HEK293 (cell line): ENCODE results near the gene GATM.

Experiments
- CTCF ChIA-PET: fragments of 350-600 bp; formaldehyde crosslinking; extraction: SDS; loops from one replicate; lab custom pipeline; 2021; ENCODE audit warnings: antibody characterized with exemption; lab: Yijun Ruan, JAX
- POLR2A ChIA-PET: fragments of 300-600 bp; formaldehyde crosslinking; extraction: SDS; loops from one replicate; lab custom pipeline; 2020; ENCODE audit warnings: antibody characterized with exemption, inconsistent platforms; lab: Yijun Ruan, JAX
- H3K27ac ChIP-seq: fragments of 200-500 bp; sonication (Bioruptor generic); 2 replicates; pipeline ENCODE4 v1.5.1; 2014; ENCODE audit warnings: low read depth, low read length, control low read depth, inconsistent platforms; ENCODE audit errors: extremely low read depth
- H3K36me3 ChIP-seq, 2 experiments: fragments of 200-500 bp in 1 of 2; sonication (Bioruptor generic) in 1 of 2; 1 replicate in 1 of 2; 2 replicates in 1 of 2; pipeline ENCODE4 v1.5.1; 2014 to 2017; ENCODE audit warnings: inconsistent platforms in 2 of 2, low read length in 2 of 2; ENCODE audit not compliant: control insufficient read depth in 2 of 2, insufficient read depth in 1 of 2
- H3K4me1 ChIP-seq: fragments of 200-500 bp; sonication (Bioruptor generic); 2 replicates; pipeline ENCODE4 v1.5.1; 2014; ENCODE audit warnings: mild to moderate bottlenecking, low read length, inconsistent platforms; ENCODE audit not compliant: control insufficient read depth, insufficient read depth
- H3K4me3 ChIP-seq: 2 replicates; pipeline ENCODE4 v1.5.1; 2011; ENCODE audit warnings: low read depth, mild to moderate bottlenecking, control low read depth, low read length, moderate library complexity
- H3K9me3 ChIP-seq: fragments of 200-500 bp; sonication (Bioruptor generic); 2 replicates; pipeline ENCODE4 v1.5.1; 2014; ENCODE audit warnings: low read depth, low read length, inconsistent platforms; ENCODE audit not compliant: control insufficient read depth, insufficient read depth
- GFI1B ChIP-seq: fragments of 450-650 bp; formaldehyde crosslinking; IDR thresholded peaks from 2 replicates; pipeline ENCODE4 v1.5.1; 2016; ENCODE audit warnings: missing biosample characterization, missing genetic modification characterization
- KLF1 ChIP-seq: fragments of 450-650 bp; formaldehyde crosslinking; IDR thresholded peaks from 2 replicates; pipeline ENCODE4 v1.5.1; 2016; ENCODE audit warnings: missing biosample characterization, missing genetic modification characterization
- YY1 ChIP-seq: fragments of 450-650 bp; formaldehyde crosslinking; IDR thresholded peaks from 2 replicates; pipeline ENCODE4 v1.5.1; 2018; ENCODE audit warnings: missing biosample characterization, missing genetic modification characterization
- ZBTB7A ChIP-seq: fragments of 450-650 bp; formaldehyde crosslinking; IDR thresholded peaks from 2 replicates; pipeline ENCODE4 v1.5.1; 2016; ENCODE audit warnings: low read depth, missing biosample characterization, missing genetic modification characterization
- ZFP37 ChIP-seq: fragments of 450-650 bp; formaldehyde crosslinking; IDR thresholded peaks from 2 replicates; pipeline ENCODE4 v1.5.1; 2016; ENCODE audit warnings: missing biosample characterization, missing genetic modification characterization
- ZNF211 ChIP-seq: fragments of 450-650 bp; formaldehyde crosslinking; IDR thresholded peaks from 2 replicates; pipeline ENCODE4 v1.5.1; 2016; ENCODE audit warnings: low read depth, missing biosample characterization, missing genetic modification characterization
- ZNF214 ChIP-seq: fragments of 450-650 bp; formaldehyde crosslinking; IDR thresholded peaks from 2 replicates; pipeline ENCODE4 v1.5.1; 2017; ENCODE audit warnings: missing biosample characterization, mild to moderate bottlenecking, missing genetic modification characterization, borderline replicate concordance
- ZNF239 ChIP-seq: fragments of 450-650 bp; formaldehyde crosslinking; IDR thresholded peaks from 2 replicates; pipeline ENCODE4 v1.5.1; 2016; ENCODE audit warnings: missing biosample characterization, missing genetic modification characterization
- ZNF404 ChIP-seq: fragments of 450-650 bp; formaldehyde crosslinking; IDR thresholded peaks from 2 replicates; pipeline ENCODE4 v1.5.1; 2017; ENCODE audit warnings: missing biosample characterization, missing genetic modification characterization
- ZNF561 ChIP-seq: fragments of 450-650 bp; IDR thresholded peaks from 2 replicates; pipeline ENCODE4 v1.5.1; 2018; ENCODE audit warnings: missing biosample characterization, missing genetic modification characterization, borderline replicate concordance
- ZNF600 ChIP-seq: fragments of 450-650 bp; formaldehyde crosslinking; IDR thresholded peaks from 2 replicates; pipeline ENCODE4 v1.5.1; 2016; ENCODE audit warnings: missing biosample characterization, missing genetic modification characterization
- ZNF621 ChIP-seq: fragments of 450-650 bp; formaldehyde crosslinking; IDR thresholded peaks from 2 replicates; pipeline ENCODE4 v1.5.1; 2017; ENCODE audit warnings: missing biosample characterization, missing genetic modification characterization
- TF ChIP-seq, protein P1 (sequence below): fragments of 450-650 bp; formaldehyde crosslinking; conservative IDR thresholded peaks from 2 replicates; pipeline ENCODE4 v1.5.1; 2016; ENCODE audit warnings: low read depth, missing biosample characterization, missing genetic modification characterization
- TF ChIP-seq, protein P2 (sequence below): fragments of 450-650 bp; formaldehyde crosslinking; conservative IDR thresholded peaks from 2 replicates; pipeline ENCODE4 v1.5.1; 2016; ENCODE audit warnings: low read depth, missing biosample characterization, missing genetic modification characterization
- TF ChIP-seq, protein P3 (sequence below): fragments of 450-650 bp; formaldehyde crosslinking; IDR thresholded peaks from 2 replicates; pipeline ENCODE4 v1.5.1; 2016; ENCODE audit warnings: missing biosample characterization, missing genetic modification characterization

Gene GATM

DNA sequence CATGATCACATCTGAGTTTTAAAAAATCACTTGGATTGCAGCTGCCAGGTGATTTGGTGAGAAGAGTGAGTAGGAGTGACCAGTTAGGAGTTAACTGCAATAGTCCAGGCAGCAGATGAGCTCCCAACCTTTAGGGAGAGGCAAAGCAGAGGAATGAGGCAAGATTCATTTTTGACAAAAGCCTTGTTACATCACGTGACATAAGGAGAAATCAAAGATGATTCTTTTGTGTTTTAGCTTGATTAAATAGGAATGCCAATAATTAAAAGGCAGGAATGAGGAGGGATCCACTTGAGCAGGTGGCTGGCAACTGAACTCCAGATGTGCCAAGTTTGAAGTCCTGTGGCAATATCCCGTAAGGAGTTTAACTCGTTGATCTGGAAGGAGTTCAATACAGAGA, 2.5 kb downstream of the GATM start:
- no peak overlapping the region for H3K27ac ChIP-seq
- H3K4me3 ChIP-seq: no peak overlapping the region
- no peaks in the 10 kb centered on the region for H3K9me3 ChIP-seq
- CTCF ChIA-PET: interaction anchor here (1.6 kb wide), 1 partner anchor 55 kb away, joined by 5 read pairs; no protein-coding TSS in a partner anchor
- POLR2A ChIA-PET: no interaction called here
- no peaks in the 10 kb centered on the region for H3K36me3 ChIP-seq
- H3K4me1 ChIP-seq: no peaks in the 10 kb centered on the region; the same call in 1 of the 2 replicates
- TF ChIP-seq ZNF621 (no peak), YY1 (tag by site-specific recombination) (no peak), ZFP37 (tag by site-specific recombination) (no peak)
- TF ChIP-seq, protein P1, sequence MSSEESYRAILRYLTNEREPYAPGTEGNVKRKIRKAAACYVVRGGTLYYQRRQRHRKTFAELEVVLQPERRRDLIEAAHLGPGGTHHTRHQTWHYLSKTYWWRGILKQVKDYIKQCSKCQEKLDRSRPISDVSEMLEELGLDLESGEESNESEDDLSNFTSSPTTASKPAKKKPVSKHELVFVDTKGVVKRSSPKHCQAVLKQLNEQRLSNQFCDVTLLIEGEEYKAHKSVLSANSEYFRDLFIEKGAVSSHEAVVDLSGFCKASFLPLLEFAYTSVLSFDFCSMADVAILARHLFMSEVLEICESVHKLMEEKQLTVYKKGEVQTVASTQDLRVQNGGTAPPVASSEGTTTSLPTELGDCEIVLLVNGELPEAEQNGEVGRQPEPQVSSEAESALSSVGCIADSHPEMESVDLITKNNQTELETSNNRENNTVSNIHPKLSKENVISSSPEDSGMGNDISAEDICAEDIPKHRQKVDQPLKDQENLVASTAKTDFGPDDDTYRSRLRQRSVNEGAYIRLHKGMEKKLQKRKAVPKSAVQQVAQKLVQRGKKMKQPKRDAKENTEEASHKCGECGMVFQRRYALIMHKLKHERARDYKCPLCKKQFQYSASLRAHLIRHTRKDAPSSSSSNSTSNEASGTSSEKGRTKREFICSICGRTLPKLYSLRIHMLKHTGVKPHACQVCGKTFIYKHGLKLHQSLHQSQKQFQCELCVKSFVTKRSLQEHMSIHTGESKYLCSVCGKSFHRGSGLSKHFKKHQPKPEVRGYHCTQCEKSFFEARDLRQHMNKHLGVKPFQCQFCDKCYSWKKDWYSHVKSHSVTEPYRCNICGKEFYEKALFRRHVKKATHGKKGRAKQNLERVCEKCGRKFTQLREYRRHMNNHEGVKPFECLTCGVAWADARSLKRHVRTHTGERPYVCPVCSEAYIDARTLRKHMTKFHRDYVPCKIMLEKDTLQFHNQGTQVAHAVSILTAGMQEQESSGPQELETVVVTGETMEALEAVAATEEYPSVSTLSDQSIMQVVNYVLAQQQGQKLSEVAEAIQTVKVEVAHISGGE (tag by site-specific recombination): no peak

DNA sequence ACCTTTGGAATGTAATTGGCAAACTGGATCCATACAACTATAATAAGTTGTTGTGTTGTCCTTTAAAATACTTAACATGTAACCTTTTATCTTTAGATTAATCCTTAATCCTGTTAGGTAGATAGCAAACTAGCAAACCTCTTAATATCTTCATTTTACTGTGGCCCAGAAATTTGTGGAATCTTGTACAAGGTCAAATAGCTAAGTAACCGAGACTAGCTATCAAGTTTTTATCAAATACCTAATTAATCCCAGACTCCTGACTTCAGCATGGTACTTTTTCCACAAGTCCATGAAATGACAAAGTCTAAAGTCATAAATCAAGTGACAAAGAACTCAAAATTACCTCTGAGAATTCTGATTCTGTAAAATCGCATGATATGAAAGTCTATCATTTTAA, 4.4 kb downstream of the GATM start:
- no peak for TF ChIP-seq ZBTB7A (tag by site-specific recombination)
- no peak for TF ChIP-seq ZNF214 (tag by site-specific recombination)
- no peak for TF ChIP-seq ZNF404 (tag by site-specific recombination)
- TF ChIP-seq, protein P2, sequence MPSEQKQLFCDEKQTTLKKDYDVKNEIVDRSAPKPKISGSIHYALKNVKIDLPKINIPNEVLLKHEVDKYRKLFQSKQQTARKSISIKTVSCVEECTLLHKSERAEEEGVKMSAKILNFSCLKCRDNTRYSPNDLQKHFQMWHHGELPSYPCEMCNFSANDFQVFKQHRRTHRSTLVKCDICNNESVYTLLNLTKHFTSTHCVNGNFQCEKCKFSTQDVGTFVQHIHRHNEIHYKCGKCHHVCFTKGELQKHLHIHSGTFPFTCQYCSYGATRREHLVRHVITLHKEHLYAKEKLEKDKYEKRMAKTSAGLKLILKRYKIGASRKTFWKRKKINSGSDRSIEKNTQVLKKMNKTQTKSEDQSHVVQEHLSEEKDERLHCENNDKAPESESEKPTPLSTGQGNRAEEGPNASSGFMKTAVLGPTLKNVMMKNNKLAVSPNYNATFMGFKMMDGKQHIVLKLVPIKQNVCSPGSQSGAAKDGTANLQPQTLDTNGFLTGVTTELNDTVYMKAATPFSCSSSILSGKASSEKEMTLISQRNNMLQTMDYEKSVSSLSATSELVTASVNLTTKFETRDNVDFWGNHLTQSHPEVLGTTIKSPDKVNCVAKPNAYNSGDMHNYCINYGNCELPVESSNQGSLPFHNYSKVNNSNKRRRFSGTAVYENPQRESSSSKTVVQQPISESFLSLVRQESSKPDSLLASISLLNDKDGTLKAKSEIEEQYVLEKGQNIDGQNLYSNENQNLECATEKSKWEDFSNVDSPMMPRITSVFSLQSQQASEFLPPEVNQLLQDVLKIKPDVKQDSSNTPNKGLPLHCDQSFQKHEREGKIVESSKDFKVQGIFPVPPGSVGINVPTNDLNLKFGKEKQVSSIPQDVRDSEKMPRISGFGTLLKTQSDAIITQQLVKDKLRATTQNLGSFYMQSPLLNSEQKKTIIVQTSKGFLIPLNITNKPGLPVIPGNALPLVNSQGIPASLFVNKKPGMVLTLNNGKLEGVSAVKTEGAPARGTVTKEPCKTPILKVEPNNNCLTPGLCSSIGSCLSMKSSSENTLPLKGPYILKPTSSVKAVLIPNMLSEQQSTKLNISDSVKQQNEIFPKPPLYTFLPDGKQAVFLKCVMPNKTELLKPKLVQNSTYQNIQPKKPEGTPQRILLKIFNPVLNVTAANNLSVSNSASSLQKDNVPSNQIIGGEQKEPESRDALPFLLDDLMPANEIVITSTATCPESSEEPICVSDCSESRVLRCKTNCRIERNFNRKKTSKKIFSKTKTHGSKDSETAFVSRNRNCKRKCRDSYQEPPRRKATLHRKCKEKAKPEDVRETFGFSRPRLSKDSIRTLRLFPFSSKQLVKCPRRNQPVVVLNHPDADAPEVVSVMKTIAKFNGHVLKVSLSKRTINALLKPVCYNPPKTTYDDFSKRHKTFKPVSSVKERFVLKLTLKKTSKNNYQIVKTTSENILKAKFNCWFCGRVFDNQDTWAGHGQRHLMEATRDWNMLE (tag by site-specific recombination): no peak
- TF ChIP-seq ZNF600: no peak
- no peak for TF ChIP-seq GFI1B (tag by site-specific recombination)
- no peak for TF ChIP-seq ZNF561 (tag by site-specific recombination)
- no peak for TF ChIP-seq ZNF239 (tag by site-specific recombination)
- no peak for TF ChIP-seq KLF1 (tag by site-specific recombination)
- TF ChIP-seq ZNF211 (tag by site-specific recombination): no peak
- TF ChIP-seq, protein P3, sequence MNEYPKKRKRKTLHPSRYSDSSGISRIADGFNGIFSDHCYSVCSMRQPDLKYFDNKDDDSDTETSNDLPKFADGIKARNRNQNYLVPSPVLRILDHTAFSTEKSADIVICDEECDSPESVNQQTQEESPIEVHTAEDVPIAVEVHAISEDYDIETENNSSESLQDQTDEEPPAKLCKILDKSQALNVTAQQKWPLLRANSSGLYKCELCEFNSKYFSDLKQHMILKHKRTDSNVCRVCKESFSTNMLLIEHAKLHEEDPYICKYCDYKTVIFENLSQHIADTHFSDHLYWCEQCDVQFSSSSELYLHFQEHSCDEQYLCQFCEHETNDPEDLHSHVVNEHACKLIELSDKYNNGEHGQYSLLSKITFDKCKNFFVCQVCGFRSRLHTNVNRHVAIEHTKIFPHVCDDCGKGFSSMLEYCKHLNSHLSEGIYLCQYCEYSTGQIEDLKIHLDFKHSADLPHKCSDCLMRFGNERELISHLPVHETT: no peak
- CTCF ChIA-PET: no interaction called here
- Histone ChIP-seq H3K9me3 (no peaks in the 10 kb centered on the region), H3K4me1 (no peaks in the 10 kb centered on the region; the same call in 1 of the 2 replicates), H3K27ac (no peak overlapping the region), H3K36me3 (no peaks in the 10 kb centered on the region), H3K4me3 (no peak overlapping the region)
- POLR2A ChIA-PET: no interaction called here
